IMR-90 (cell line): Measurements from ENCODE around the gene PPM1H. TPM values are rescaled to one million over a fixed set of nuclear protein-coding genes. Genes with fewer than 3 reads are reported as not detected.

Source experiments
- ATAC-seq: fragments of 200-7000 bp; cut with Tn5 transposase; 2 replicates; pipeline ENCODE4 v1.9.1; 2020; ENCODE audit warnings: low read depth, mild to moderate bottlenecking, moderate library complexity
- BruUV-seq: library from RNA; stranded (reverse); fragments of 400-500 nt; replicated peaks from 2 replicates; lab custom pipeline; 2021; lab: Mats Ljungman, UMichigan
- CTCF ChIA-PET: fragments of 300-600 bp; formaldehyde crosslinking; extraction: SDS; loops from one replicate; lab custom pipeline; 2021; ENCODE audit warnings: antibody characterized with exemption; lab: Yijun Ruan, JAX
- POLR2A ChIA-PET: fragments of 300-600 bp; sonication (Branson Sonifier 250); formaldehyde crosslinking; loops from one replicate; lab custom pipeline; 2022; ENCODE audit warnings: antibody characterized with exemption; ENCODE audit not compliant: unreplicated experiment; lab: Charles Lee
- DNase-seq: peaks from one replicate; pipeline ENCODE4 v3.0.0; 2013
- H2AFZ ChIP-seq: replicated peaks from 2 replicates; pipeline ENCODE3; 2013; ENCODE audit warnings: low read length, mild to moderate bottlenecking; ENCODE audit not compliant: poor library complexity
- H2AK5ac ChIP-seq: 2 replicates; pipeline ENCODE4 v1.6.1; 2013; ENCODE audit warnings: low read depth, low read length, inconsistent platforms
- H2AK9ac ChIP-seq: replicated peaks from 2 replicates; pipeline ENCODE3; 2013; ENCODE audit warnings: mild to moderate bottlenecking, low read depth, low read length, moderate library complexity; ENCODE audit not compliant: poor library complexity
- H2BK120ac ChIP-seq: 2 replicates; pipeline ENCODE4 v1.6.1; 2013; ENCODE audit warnings: low read depth, low read length, inconsistent platforms
- H2BK15ac ChIP-seq: 3 replicates; pipeline ENCODE4 v1.6.1; 2013; ENCODE audit warnings: low read depth, low read length, inconsistent platforms
- H2BK20ac ChIP-seq: 2 replicates; pipeline ENCODE4 v1.6.1; 2013; ENCODE audit warnings: low read depth, mild to moderate bottlenecking, inconsistent platforms, low read length, moderate library complexity
- H2BK5ac ChIP-seq: 2 replicates; pipeline ENCODE4 v1.6.1; 2013; ENCODE audit warnings: mild to moderate bottlenecking, low read depth, low read length, inconsistent platforms; ENCODE audit not compliant: poor library complexity, severe bottlenecking
- H3K14ac ChIP-seq: replicated peaks from 2 replicates; pipeline ENCODE4 v1.6.1; 2013; ENCODE audit warnings: low read depth, low read length, inconsistent platforms
- H3K18ac ChIP-seq: 2 replicates; pipeline ENCODE4 v1.6.1; 2013; ENCODE audit warnings: low read depth, low read length, control low read depth
- H3K23ac ChIP-seq: 2 replicates; pipeline ENCODE4 v1.6.1; 2013; ENCODE audit warnings: low read depth, low read length, inconsistent platforms
- H3K27ac ChIP-seq: 2 replicates; pipeline ENCODE4 v1.5.1; 2013; ENCODE audit warnings: mild to moderate bottlenecking, control low read depth, low read length; ENCODE audit not compliant: insufficient read depth
- H3K27me3 ChIP-seq: 2 replicates; pipeline ENCODE4 v1.6.1; 2013; ENCODE audit warnings: low read length; ENCODE audit not compliant: control insufficient read depth, insufficient read depth
- H3K36me3 ChIP-seq: 2 replicates; pipeline ENCODE4 v1.6.1; 2013; ENCODE audit warnings: low read length, mixed read lengths; ENCODE audit not compliant: control insufficient read depth, insufficient read depth
- H3K4ac ChIP-seq: 2 replicates; pipeline ENCODE4 v1.6.1; 2013; ENCODE audit warnings: low read depth, low read length, inconsistent platforms
- H3K4me1 ChIP-seq: 2 replicates; pipeline ENCODE4 v1.6.1; 2013; ENCODE audit warnings: low read length, mixed read lengths; ENCODE audit not compliant: control insufficient read depth, insufficient read depth
- H3K4me2 ChIP-seq: 2 replicates; pipeline ENCODE4 v1.6.1; 2013; ENCODE audit warnings: low read depth, mild to moderate bottlenecking, control low read depth, low read length, moderate library complexity
- H3K4me3 ChIP-seq: 2 replicates; pipeline ENCODE4 v1.5.1; 2013; ENCODE audit warnings: low read depth, mild to moderate bottlenecking, control low read depth, low read length, moderate library complexity; ENCODE audit not compliant: insufficient read depth
- H3K56ac ChIP-seq: 2 replicates; pipeline ENCODE4 v1.6.1; 2013; ENCODE audit warnings: low read length, inconsistent platforms; ENCODE audit not compliant: insufficient read depth; ENCODE audit errors: extremely low read depth
- H3K79me1 ChIP-seq, 2 experiments: 2 replicates each; pipeline ENCODE4 v1.6.1; 2013; ENCODE audit warnings: low read length in 2 of 2, inconsistent platforms in 1 of 2, low read depth in 1 of 2
- H3K9ac ChIP-seq: 2 replicates; pipeline ENCODE4 v1.6.1; 2013; ENCODE audit warnings: low read depth, low read length, control low read depth
- H3K9me1 ChIP-seq: 2 replicates; pipeline ENCODE4 v1.6.1; 2013; ENCODE audit warnings: low read length, inconsistent platforms; ENCODE audit not compliant: insufficient read depth
- H3K9me3 ChIP-seq: 2 replicates; pipeline ENCODE4 v1.6.1; 2013; ENCODE audit warnings: low read length; ENCODE audit not compliant: control insufficient read depth, insufficient read depth
- H4K20me1 ChIP-seq: 2 replicates; pipeline ENCODE4 v1.6.1; 2013; ENCODE audit warnings: low read length, inconsistent platforms; ENCODE audit not compliant: insufficient read depth
- H4K5ac ChIP-seq: 2 replicates; pipeline ENCODE4 v1.6.1; 2013; ENCODE audit warnings: mild to moderate bottlenecking, low read depth, low read length, control low read depth
- H4K8ac ChIP-seq, 2 experiments: 2 replicates each; pipeline ENCODE4 v1.6.1; 2013; ENCODE audit warnings: low read depth in 2 of 2, low read length in 2 of 2, control low read depth in 1 of 2, inconsistent platforms in 1 of 2
- H4K91ac ChIP-seq: 2 replicates; pipeline ENCODE4 v1.6.1; 2013; ENCODE audit warnings: low read depth, low read length, inconsistent platforms; ENCODE audit not compliant: insufficient read depth
- CHD1 ChIP-seq: IDR thresholded peaks from 2 replicates; pipeline ENCODE4 v1.6.1; 2012; ENCODE audit warnings: low read depth, low read length, improper control_type of control experiment
- FOS ChIP-seq: fragments of 150-350 bp; IDR thresholded peaks from 2 replicates; pipeline ENCODE4 v1.6.1; 2016; ENCODE audit warnings: low read depth, low read length
- MAZ ChIP-seq: IDR thresholded peaks from 2 replicates; pipeline ENCODE4 v1.6.1; 2012; ENCODE audit warnings: low read depth, mild to moderate bottlenecking, low read length, improper control_type of control experiment, moderate library complexity, borderline replicate concordance
- MXI1 ChIP-seq: IDR thresholded peaks from 2 replicates; pipeline ENCODE4 v1.6.1; 2012; ENCODE audit warnings: low read depth, mild to moderate bottlenecking, low read length, moderate library complexity, borderline replicate concordance
- POLR2A ChIP-seq: IDR thresholded peaks from 2 replicates; pipeline ENCODE4 v1.6.1; 2012; ENCODE audit warnings: mild to moderate bottlenecking, low read depth, low read length
- RAD21 ChIP-seq: IDR thresholded peaks from 2 replicates; pipeline ENCODE4 v1.6.1; 2012; ENCODE audit warnings: low read length, improper control_type of control experiment
- RCOR1 ChIP-seq: IDR thresholded peaks from 2 replicates; pipeline ENCODE4 v1.6.1; 2012; ENCODE audit warnings: mild to moderate bottlenecking, low read length, improper control_type of control experiment; ENCODE audit not compliant: insufficient replicate concordance
- USF2 ChIP-seq: fragments of 150-350 bp; IDR thresholded peaks from 2 replicates; pipeline ENCODE4 v1.6.1; 2017; ENCODE audit warnings: mild to moderate bottlenecking, antibody characterized with exemption, low read length, low read depth
- WGBS, 2 experiments: methylation state at CpG; one replicate each; pipeline versions ENCODE4 v1.1.5 to v1.1.7; 2013; ENCODE audit warnings: missing lambda C conversion rate in 2 of 2; ENCODE audit not compliant: insufficient read length in 1 of 2; ENCODE audit errors: extremely low coverage in 2 of 2; 5-methylcytosine and 5-hydroxymethylcytosine counted together
- dilution Hi-C: fragments of 300-500 bp; cut with HindIII; formaldehyde crosslinking; loops from one replicate; pipeline ENCODE4 v1.14.3; 2018; ENCODE audit warnings: low sequenced_read_pairs; ENCODE audit not compliant: unreplicated experiment
- in situ Hi-C: fragments of 300-500 bp; cut with MboI; formaldehyde crosslinking; loops from 3 replicates; pipeline ENCODE4 v1.14.3; 2019; ENCODE audit warnings: low sequenced_read_pairs, inconsistent platforms, mixed read lengths
- intact Hi-C: fragments of 100-400 bp; cut with micrococcal nuclease; formaldehyde crosslinking; loops from 2 replicates; pipeline ENCODE4 v1.10.0; 2022
- polyA plus RNA-seq, 3 experiments: library from polyadenylated mRNA; depleted of rRNA; stranded (reverse); fragments of >200 nt; gene quantifications; 2 replicates each; pipeline ENCODE4 v1.2.3, GENCODE V29; 2012; ENCODE audit warnings: low replicate concordance in 1 of 3
- total RNA-seq: library from RNA; depleted of rRNA; stranded (reverse); fragments of >200 nt; gene quantifications from 2 replicates; pipeline ENCODE4 v1.2.3, GENCODE V29; 2012

PPM1H gene
- total and polyA plus RNA-seq, 2 of the 4 experiments (the other 2 are of a cell fraction), result 0.14 to 0.18 TPM

GRCh38 chr12:62950317-62950716 is 15.4 kb upstream of the PPM1H start:
- BruUV-seq, result no TSS peak

More at GRCh38 chr12:62950317-62950716, 15.4 kb upstream of the PPM1H start:
- Histone ChIP-seq H4K8ac (no peak overlapping the region), H3K23ac (no peak overlapping the region), H4K20me1 (no peaks in the 10 kb centered on the region), H4K5ac (no peak overlapping the region), H3K56ac (no peak overlapping the region), H3K36me3 (no peaks in the 10 kb centered on the region), H3K4me1 (no peaks in the 10 kb centered on the region), H3K14ac (no peak overlapping the region), H3K4me2 (no peak overlapping the region), H2BK15ac (no peak overlapping the region), H2AFZ (no peak overlapping the region), H3K18ac (no peak overlapping the region), H2BK120ac (no peak overlapping the region), H3K9ac (no peak overlapping the region), H3K4me3 (no peak overlapping the region), H2BK5ac (no peak overlapping the region), H3K9me1 (no peaks in the 10 kb centered on the region), H2BK20ac (no peak overlapping the region), H4K91ac (no peak overlapping the region), H2AK9ac (no peak overlapping the region), H2AK5ac (no peak overlapping the region), H3K9me3 (no peaks in the 10 kb centered on the region), H3K27ac (no peak overlapping the region), H3K4ac (no peak overlapping the region), H3K27me3 (no peaks in the 10 kb centered on the region), H3K79me1 (no peaks in the 10 kb centered on the region)
- POLR2A ChIA-PET, result no interaction called here
- WGBS, 2 experiments, result no CpG with 5 or more reads among the region's 1 CpG
- ATAC-seq (no peak), DNase-seq (no peak)
- dilution Hi-C loops, result no loop called here
- in situ Hi-C loops, result no loop called here
- intact Hi-C loops, result no loop called here
- CTCF ChIA-PET, result no interaction called here
- TF ChIP-seq MXI1 (no peak), FOS (no peak), MAZ (no peak), RCOR1 (no peak), RAD21 (no peak), USF2 (no peak), CHD1 (no peak), POLR2A (no peak)
